CD4-positive, alpha-beta T cell treated with Interleukin-4 for 1 hour (primary cell): ENCODE results near the gene MTHFD1.

Experiments used
- DNase-seq, 2 donors: peaks; one replicate each; pipeline ENCODE4 v3.0.0-alpha.2; 2020 to 2022

Gene MTHFD1

DNA sequence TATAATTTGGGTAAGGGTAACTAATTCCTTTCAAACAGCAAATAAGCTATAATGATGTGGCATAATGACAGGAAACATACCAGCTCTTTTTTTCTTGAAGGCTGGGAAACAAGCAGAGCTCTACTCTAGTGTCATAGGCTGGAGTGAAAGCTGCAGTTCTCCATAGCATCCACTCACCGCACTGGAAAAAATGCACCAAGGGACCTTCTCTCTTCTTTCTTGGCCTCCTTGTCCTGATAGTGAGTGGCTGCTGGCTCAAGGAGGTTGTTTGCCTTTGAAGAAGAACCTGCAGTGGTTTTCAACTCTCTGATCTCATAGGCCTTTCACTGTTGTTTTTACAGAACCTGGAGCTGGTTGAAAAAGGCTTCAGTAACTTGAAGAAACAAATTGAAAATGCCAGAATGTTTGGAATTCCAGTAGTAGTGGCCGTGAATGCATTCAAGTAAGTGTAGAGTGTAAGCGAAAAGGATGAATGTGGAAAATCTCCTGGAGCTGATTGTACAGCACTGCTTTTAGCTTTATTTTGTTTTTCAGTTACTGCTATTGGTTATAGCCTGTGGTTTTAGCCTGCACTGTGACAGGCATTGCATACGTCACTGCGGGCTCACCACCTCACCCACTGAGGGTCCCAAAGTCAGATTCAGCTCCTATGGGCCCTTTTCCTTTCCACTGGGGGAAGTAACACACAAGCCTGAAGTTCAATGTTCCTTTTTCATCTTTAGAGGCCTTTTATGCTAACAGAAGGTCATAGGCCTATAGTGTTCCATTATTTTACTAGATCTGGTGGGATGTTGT, 59.9 kb downstream of the MTHFD1 start:
- peak; percentile 14 to 16 for DNase-seq

DNA sequence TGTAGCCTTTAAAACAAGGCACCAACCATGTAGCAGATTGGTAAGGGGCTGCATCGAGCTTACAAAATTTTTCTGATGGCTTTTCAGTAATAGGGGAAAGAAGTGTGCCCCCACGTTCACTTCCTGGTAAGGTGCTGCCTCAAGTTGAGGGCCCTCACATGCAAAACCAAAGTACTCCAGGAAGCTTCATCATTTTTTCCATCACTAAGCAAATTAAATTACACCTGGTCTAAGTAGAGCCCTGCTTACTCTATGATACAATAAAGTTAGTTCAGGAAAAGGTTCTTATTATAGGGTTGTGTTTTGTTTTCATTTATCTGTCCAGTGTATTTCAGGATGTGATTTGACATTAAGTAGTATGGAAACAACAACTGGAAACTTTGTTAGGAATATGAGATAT, 62.1 kb downstream of the MTHFD1 start:
- no peak for DNase-seq

DNA sequence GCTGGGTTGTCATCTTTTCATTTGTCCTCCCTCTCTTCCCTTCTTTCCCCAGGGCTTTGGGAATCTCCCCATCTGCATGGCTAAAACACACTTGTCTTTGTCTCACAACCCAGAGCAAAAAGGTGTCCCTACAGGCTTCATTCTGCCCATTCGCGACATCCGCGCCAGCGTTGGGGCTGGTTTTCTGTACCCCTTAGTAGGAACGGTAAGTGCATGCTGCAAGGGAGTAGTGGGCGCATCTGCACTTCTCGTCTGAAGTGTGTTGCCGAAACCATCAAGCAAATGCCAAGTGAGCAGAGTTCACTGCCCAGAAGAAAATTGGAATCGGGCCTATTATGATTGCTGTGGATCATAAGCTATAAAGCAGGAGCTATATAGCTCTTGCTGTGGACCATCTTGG, 66.5 kb downstream of the MTHFD1 start:
- no peak for DNase-seq

DNA sequence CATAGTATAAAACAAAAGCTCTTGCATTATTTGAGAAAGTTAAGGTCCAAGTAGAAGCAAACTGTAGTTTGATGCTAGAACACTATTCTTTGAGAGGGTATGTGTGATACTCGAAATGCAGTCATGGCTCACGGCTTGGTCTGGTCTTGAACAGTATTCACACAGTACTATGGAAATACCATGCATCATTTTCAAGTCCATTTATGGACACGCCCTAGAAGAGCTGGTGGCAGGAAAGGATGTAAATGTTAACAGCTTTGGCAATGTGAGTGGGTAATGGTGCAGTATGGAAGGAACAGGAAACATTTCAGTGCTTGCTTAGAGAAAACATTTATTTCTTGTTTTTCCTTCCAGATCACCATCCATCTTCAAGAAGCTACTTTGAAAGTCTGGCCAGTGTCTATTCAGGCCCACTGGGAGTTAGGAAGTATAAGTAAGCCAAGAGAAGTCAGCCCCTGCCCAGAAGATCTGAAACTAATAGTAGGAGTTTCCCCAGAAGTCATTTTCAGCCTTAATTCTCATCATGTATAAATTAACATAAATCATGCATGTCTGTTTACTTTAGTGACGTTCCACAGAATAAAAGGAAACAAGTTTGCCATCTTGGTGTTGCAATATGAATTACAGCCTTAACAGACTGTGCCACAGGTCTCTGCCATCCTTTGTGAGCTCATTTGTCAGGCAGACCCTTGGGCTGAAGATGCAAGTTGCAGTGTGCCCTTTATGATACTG, 71.4 kb downstream of the MTHFD1 start:
- DNase-seq, result no peak

DNA sequence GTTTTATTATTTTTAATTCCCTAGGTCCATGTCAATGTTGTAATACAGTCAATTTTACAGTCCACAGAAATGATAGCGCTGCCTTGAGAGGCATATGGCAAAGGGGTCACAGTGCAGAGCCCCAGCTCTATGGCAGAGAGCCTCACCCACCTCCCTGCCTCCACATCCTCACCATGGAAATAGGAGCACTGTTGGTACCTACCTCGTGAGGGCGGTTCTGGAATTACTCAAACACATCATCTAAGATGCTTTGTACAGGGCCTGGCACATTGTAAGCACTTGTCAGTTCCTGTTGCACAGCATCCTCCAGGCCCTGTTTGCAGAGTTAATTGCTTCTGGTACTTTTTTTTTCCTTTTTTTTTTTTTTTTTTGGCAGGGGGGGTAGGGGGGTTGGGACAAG, 73.1 kb downstream of the MTHFD1 start:
- no peak for DNase-seq

DNA sequence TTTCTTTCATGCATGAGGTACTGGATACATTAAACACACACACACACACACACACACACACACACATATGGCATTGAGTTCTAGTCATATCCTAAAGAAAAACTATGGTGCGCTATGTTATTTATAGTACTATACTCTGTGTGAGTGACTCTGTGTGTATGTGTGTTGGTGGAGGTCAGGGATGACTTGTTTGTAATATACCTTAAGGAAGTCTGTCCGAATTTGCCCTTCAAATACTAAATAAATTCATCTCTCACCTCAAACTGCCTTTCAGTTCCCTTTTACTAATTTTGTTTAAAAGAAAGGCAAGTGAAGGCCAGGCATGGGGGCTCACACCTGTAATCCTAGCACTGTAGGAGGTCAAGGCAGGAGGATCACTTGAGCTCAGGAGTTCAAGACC, 75.0 kb downstream of the MTHFD1 start:
- DNase-seq, result no peak

DNA sequence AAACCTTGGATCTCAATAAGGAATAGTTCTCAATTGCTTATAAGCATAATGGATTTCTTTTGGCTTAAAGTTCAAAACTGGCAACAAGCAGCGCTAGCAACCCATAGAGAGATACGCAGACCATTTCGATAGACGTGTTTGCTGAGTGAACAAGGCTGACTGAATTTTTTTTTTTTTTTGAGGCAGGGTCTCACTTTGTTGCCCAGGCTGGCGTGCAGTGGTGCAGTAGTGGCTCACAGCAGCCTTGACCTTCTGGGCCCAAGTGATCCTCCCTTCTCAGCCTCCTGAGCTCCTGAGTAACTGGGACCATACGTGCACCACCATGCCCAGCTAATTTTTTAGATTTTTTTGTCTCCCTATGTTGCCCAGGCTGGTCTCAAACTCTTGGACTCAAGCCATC, 75.7 kb downstream of the MTHFD1 start:
- no peak for DNase-seq

- DNase-seq, result no peak
Observed at GRCh38 chr14:64464651-64465050, 76.5 kb downstream of the MTHFD1 start.

DNA sequence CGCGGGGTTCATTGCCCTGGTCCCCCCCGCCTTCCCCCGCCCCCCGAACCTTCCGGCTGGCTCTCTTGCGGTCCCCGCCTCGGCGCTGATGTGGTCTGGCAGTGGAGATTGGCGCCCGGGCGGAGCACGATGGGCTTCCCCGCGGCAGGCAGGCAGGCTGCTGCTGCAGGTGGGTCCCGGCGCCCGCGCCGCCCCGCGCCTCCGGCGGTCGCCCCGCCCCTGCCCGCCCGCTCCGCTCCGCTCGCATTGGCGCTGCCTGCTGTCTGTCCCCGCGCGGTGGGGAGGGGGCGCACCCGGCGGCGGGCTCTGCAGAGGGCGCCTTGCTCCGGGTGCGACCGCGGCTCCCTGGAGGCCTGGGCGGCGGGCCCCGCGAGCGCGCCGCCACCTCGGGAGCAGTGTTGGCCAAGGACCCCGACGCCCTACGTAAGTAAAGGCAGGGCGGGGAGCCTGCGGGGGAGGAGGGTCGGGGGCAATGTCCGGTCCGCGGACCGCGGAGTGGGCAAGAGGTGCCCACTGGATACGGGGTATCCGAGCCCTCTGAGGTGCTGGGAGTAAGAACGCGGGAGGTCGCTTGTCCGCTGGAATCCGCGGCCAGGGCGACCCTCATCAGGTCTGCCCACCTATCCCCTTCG, 77.2 kb downstream of the MTHFD1 start, which contains the start of gene AKAP5:
Gene AKAP5 (plus strand): TSS at position 309 of the 632 bp plus-strand sequence. CDS start 2,896 bp downstream, outside the sequence.
- peak; percentile 70 to 73 for DNase-seq

- DNase-seq, result no peak
Observed at GRCh38 chr14:64465831-64466554, 77.8 kb downstream of the MTHFD1 start.

GRCh38 chr14:64467101-64467500, 78.9 kb downstream of the MTHFD1 start:
- DNase-seq, result no peak

DNA sequence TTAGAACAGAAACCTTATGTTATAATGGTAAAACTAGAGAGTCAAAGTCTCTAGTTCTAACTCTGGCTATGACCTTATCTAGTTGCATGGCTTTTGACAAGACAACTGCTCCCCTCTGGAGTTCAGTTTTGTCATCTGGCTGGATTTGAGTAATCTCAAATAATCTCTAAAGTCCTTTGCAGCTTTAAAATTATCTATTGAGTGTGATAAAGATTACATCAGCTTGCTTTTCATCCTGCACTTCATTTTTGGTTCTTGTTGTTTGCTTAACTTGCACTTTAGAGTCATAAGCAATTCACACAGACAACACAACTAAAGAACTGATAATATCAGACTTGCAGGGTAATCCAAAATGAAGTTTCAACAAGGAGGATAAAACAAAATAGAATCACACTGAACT, 79.4 kb downstream of the MTHFD1 start:
- no peak for DNase-seq

DNA sequence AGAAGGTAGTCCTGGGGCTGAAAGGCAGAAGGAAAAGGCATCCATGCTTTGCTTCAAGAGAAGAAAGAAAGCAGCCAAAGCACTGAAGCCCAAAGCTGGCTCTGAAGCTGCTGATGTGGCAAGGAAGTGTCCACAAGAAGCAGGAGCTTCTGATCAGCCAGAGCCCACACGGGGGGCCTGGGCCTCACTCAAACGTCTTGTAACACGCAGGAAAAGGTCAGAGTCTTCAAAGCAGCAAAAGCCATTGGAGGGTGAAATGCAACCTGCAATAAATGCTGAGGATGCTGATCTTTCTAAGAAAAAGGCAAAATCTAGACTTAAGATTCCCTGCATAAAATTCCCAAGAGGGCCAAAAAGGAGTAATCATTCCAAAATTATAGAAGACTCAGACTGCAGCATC, 80.3 kb downstream of the MTHFD1 start:
- no peak for DNase-seq

- no peak for DNase-seq
Observed at GRCh38 chr14:64474041-64474440, 85.9 kb downstream of the MTHFD1 start.

DNA sequence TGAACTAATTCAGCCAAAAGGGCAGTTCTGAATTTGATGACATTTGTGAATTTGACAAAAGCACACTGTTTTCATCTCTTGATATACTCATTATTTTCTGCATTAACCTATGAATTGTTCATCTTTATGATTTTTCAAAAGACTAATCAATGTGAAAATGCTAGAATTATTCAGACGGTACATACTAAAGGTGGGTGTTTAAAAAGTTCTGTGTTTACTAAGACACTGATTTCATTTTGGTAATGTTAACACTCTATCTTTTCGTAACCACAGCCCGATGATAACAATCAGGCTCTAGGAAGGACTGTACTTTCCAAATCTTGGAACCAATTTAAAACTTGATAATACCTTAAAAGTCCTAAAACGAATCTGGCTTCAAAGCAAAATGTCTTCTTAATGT, 86.5 kb downstream of the MTHFD1 start:
- no peak for DNase-seq

- no peak for DNase-seq
Observed at GRCh38 chr14:64475585-64476273, 87.6 kb downstream of the MTHFD1 start.

DNA sequence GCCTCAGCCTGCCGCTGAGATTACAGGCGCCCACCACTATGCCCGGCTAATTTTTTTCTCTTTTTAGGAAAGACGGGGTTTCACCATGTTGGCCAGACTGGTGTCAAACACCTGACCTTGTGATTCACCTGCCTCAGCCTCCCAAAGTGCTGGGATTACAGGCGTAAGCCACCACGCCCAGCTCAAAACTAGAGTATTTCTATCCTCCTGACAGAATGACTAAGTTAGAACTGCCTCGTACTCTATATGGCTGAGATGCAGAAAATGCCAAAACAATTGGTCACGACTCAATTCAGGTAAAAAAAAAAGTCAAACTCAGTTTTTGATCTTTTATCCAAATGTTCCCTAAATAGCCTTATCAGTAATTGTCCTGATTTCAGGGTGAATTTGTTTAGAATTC, 88.3 kb downstream of the MTHFD1 start:
- DNase-seq, result no peak

- peak in 1 of 2 donors; percentile 60 for DNase-seq
Observed at GRCh38 chr14:64478634-64479250, 90.6 kb downstream of the MTHFD1 start.

GRCh38 chr14:64488590-64489099, 100.5 kb downstream of the MTHFD1 start:
- no peak for DNase-seq

DNA sequence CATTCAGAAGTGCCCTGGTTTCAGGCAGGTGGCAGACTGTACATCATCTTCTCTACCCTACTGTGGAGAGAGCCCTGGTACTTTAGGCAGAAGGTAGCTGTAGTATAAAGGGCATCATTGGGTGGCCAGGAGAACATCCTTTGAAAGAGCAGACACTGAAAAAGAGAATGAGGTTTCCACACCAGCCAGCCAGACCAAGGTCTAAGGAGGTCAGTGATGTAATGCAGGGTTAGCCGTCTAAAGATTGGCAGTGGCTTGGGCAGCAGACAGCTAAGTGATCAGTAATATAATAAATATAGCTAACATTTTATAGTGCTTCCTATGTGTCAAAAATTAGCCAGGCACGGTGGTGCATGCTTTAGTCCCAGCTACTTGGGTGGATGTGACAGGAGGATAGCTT, 103.5 kb downstream of the MTHFD1 start:
- no peak for DNase-seq

GRCh38 chr14:64493455-64493854, 105.3 kb downstream of the MTHFD1 start:
- DNase-seq, result no peak

DNA sequence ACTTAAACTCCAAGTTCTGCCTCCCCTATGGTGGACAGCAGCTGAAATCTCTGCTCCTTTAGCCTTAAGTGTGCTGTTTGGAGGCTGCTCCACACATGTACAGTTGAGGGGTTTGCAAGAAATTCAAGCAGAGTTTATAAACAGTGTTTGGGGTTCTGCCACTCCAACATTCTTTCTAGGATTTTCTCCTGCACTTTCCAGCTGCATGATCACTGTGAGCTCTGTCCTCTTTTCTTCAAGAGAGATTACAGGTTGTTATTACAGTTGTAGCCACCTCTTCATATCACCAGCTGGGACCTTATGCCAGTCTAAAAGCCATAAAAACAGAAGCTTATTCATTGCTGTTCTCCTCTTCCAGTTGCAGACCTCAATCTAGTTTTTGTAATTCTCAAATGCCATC, 107.1 kb downstream of the MTHFD1 start:
- no peak for DNase-seq
